ENCODE measurements around the gene PPP1R12C.

Gene PPP1R12C

GRCh38 chr19:55041627-55042343 lies 75.7 kb downstream of the PPP1R12C start:
- peak; percentile 62 for DNase-seq

GRCh38 chr19:55041244-55041626 lies 76.2 kb downstream of the PPP1R12C start:
- no peak for DNase-seq
